ENCODE data around the gene FALEC.

FALEC gene

GRCh38 chr1:150536836-150537731 lies 21.5 kb downstream of the FALEC start:
- no peak overlapping the region for H3K27ac ChIP-seq (ENCODE audit: low read depth, low read length)
- no peak overlapping the region for H3K4me3 ChIP-seq (ENCODE audit: low read length)
- H3K9ac ChIP-seq (ENCODE audit: low read length): no peak overlapping the region
- H3K4me1 ChIP-seq (ENCODE audit: control insufficient read depth, insufficient read depth, low read length): no peaks in the 10 kb centered on the region
- no peaks in the 10 kb centered on the region for H3K27me3 ChIP-seq (ENCODE audit: control insufficient read depth, insufficient read depth, low read length)
- H3K36me3 ChIP-seq (ENCODE audit: control insufficient read depth, insufficient read depth, low read length): no peaks in the 10 kb centered on the region

- no peaks in the 10 kb centered on the region for H3K27me3 ChIP-seq (ENCODE audit: control insufficient read depth, insufficient read depth, low read length)
- H3K4me3 ChIP-seq (ENCODE audit: low read length): no peak overlapping the region
- H3K36me3 ChIP-seq (ENCODE audit: control insufficient read depth, insufficient read depth, low read length): no peaks in the 10 kb centered on the region
- no peak overlapping the region for H3K9ac ChIP-seq (ENCODE audit: low read length)
- H3K27ac ChIP-seq (ENCODE audit: low read depth, low read length): no peak overlapping the region
- H3K4me1 ChIP-seq (ENCODE audit: control insufficient read depth, insufficient read depth, low read length): no peaks in the 10 kb centered on the region
These were observed 22.5 kb downstream of the FALEC start for GRCh38 chr1:150537732-150538684.

GRCh38 chr1:150543500-150544143 lies 28.1 kb downstream of the FALEC start:
- Histone ChIP-seq H3K27ac (ENCODE audit: low read depth, low read length) (no peak overlapping the region), H3K27me3 (ENCODE audit: control insufficient read depth, insufficient read depth, low read length) (no peaks in the 10 kb centered on the region), H3K9ac (ENCODE audit: low read length) (no peak overlapping the region), H3K4me1 (ENCODE audit: control insufficient read depth, insufficient read depth, low read length) (no peaks in the 10 kb centered on the region), H3K4me3 (ENCODE audit: low read length) (no peak overlapping the region), H3K36me3 (ENCODE audit: control insufficient read depth, insufficient read depth, low read length) (no peaks in the 10 kb centered on the region)

GRCh38 chr1:150544204-150544603 lies 28.7 kb downstream of the FALEC start:
- Histone ChIP-seq H3K4me1 (ENCODE audit: control insufficient read depth, insufficient read depth, low read length) (no peaks in the 10 kb centered on the region), H3K36me3 (ENCODE audit: control insufficient read depth, insufficient read depth, low read length) (no peaks in the 10 kb centered on the region), H3K27me3 (ENCODE audit: control insufficient read depth, insufficient read depth, low read length) (no peaks in the 10 kb centered on the region), H3K9ac (ENCODE audit: low read length) (no peak overlapping the region), H3K4me3 (ENCODE audit: low read length) (no peak overlapping the region), H3K27ac (ENCODE audit: low read depth, low read length) (no peak overlapping the region)

- Histone ChIP-seq H3K27ac (ENCODE audit: low read depth, low read length) (no peak overlapping the region), H3K9ac (ENCODE audit: low read length) (no peak overlapping the region), H3K4me1 (ENCODE audit: control insufficient read depth, insufficient read depth, low read length) (no peaks in the 10 kb centered on the region), H3K4me3 (ENCODE audit: low read length) (no peak overlapping the region), H3K36me3 (ENCODE audit: control insufficient read depth, insufficient read depth, low read length) (no peaks in the 10 kb centered on the region), H3K27me3 (ENCODE audit: control insufficient read depth, insufficient read depth, low read length) (no peaks in the 10 kb centered on the region)
These were observed 30.0 kb downstream of the FALEC start for GRCh38 chr1:150545486-150546032.

GRCh38 chr1:150546294-150546937 lies 30.9 kb downstream of the FALEC start:
- H3K9ac ChIP-seq (ENCODE audit: low read length): no peak overlapping the region
- no peak overlapping the region for H3K4me3 ChIP-seq (ENCODE audit: low read length)
- H3K4me1 ChIP-seq (ENCODE audit: control insufficient read depth, insufficient read depth, low read length): no peaks in the 10 kb centered on the region
- no peak overlapping the region for H3K27ac ChIP-seq (ENCODE audit: low read depth, low read length)
- peaks cover 3% of the 10 kb centered on the region for H3K27me3 ChIP-seq (ENCODE audit: control insufficient read depth, insufficient read depth, low read length)
- H3K36me3 ChIP-seq (ENCODE audit: control insufficient read depth, insufficient read depth, low read length): no peaks in the 10 kb centered on the region

- Histone ChIP-seq H3K4me3 (ENCODE audit: low read length) (peak overlapping the region; percentile 67), H3K27me3 (ENCODE audit: control insufficient read depth, insufficient read depth, low read length) (peaks cover 4% of the 10 kb centered on the region), H3K9ac (ENCODE audit: low read length) (no peak overlapping the region), H3K4me1 (ENCODE audit: control insufficient read depth, insufficient read depth, low read length) (no peaks in the 10 kb centered on the region), H3K36me3 (ENCODE audit: control insufficient read depth, insufficient read depth, low read length) (no peaks in the 10 kb centered on the region), H3K27ac (ENCODE audit: low read depth, low read length) (peak overlapping the region; percentile 66)
These were observed 32.7 kb downstream of the FALEC start for GRCh38 chr1:150548324-150548631.

GRCh38 chr1:150548632-150549495 lies 33.3 kb downstream of the FALEC start, which contains the start of gene ADAMTSL4:
Gene ADAMTSL4, plus strand, starts transcription at chr1:150549408. Its CDS starts 2,881 bp downstream, at chr1:150552289.
- Histone ChIP-seq H3K36me3 (ENCODE audit: control insufficient read depth, insufficient read depth, low read length) (no peaks in the 10 kb centered on the region), H3K9ac (ENCODE audit: low read length) (no peak within 1 kb of the TSS), H3K4me1 (ENCODE audit: control insufficient read depth, insufficient read depth, low read length) (no peaks in the 10 kb centered on the region), H3K27me3 (ENCODE audit: control insufficient read depth, insufficient read depth, low read length) (peaks cover 4% of the 10 kb centered on the region), H3K27ac (ENCODE audit: low read depth, low read length) (peak within 1 kb of the TSS; percentile 72), H3K4me3 (ENCODE audit: low read length) (peak within 1 kb of the TSS; percentile 67)

- Histone ChIP-seq H3K9ac (ENCODE audit: low read length) (no peak overlapping the region), H3K4me3 (ENCODE audit: low read length) (peak overlapping the region; percentile 55), H3K27ac (ENCODE audit: low read depth, low read length) (peak overlapping the region; percentile 72), H3K4me1 (ENCODE audit: control insufficient read depth, insufficient read depth, low read length) (no peaks in the 10 kb centered on the region), H3K36me3 (ENCODE audit: control insufficient read depth, insufficient read depth, low read length) (no peaks in the 10 kb centered on the region), H3K27me3 (ENCODE audit: control insufficient read depth, insufficient read depth, low read length) (peaks cover 4% of the 10 kb centered on the region)
These were observed 34.1 kb downstream of the FALEC start for GRCh38 chr1:150549496-150550221.

- Histone ChIP-seq H3K27ac (ENCODE audit: low read depth, low read length) (peak overlapping the region; percentile 72), H3K9ac (ENCODE audit: low read length) (no peak overlapping the region), H3K36me3 (ENCODE audit: control insufficient read depth, insufficient read depth, low read length) (peaks cover under 1% of the 10 kb centered on the region), H3K27me3 (ENCODE audit: control insufficient read depth, insufficient read depth, low read length) (peaks cover 4% of the 10 kb centered on the region), H3K4me1 (ENCODE audit: control insufficient read depth, insufficient read depth, low read length) (no peaks in the 10 kb centered on the region), H3K4me3 (ENCODE audit: low read length) (peak overlapping the region; percentile 55)
These were observed 34.9 kb downstream of the FALEC start for GRCh38 chr1:150550222-150551050.

Data from rectal smooth muscle tissue (tissue), 1 donor.